ENCODE results near the gene NHLRC2. TPM values are rescaled to one million over a fixed set of nuclear protein-coding genes. Genes with fewer than 3 reads are reported as not detected.

NHLRC2 gene
- total and polyA plus RNA-seq, 2 experiments from 2014 or later, result 15.5 to 28.1 TPM

GRCh38 chr10:113924186-113924585 lies 69.7 kb downstream of the NHLRC2 start:
- no peaks in the 10 kb centered on the region for H3K27me3 ChIP-seq (ENCODE audit: insufficient read depth)
- no peak overlapping the region for H3K27ac ChIP-seq (ENCODE audit: low read depth)
- Mint-ChIP-seq H3K36me3 (ENCODE audit: low read depth) (no peaks in the 10 kb centered on the region), H3K4me3 (no peak overlapping the region), H3K4me1 (peaks cover 2% of the 10 kb centered on the region; the same call in 1 of the 3 replicates), H3K9me3 (peaks cover 5% of the 10 kb centered on the region; the same call in 1 of the 3 replicates), H3K27ac (no peak overlapping the region), H3K27me3 (ENCODE audit: insufficient read depth, low read depth, poor library complexity) (no peaks in the 10 kb centered on the region)
- no peaks in the 10 kb centered on the region for H4K20me1 ChIP-seq (replicated peaks; ENCODE audit: insufficient read depth)
- DNase-seq (ENCODE audit: low spot score), result no peak
- no peaks in the 10 kb centered on the region for H3K79me2 ChIP-seq (replicated peaks; ENCODE audit: insufficient read depth)
- H3K4me2 ChIP-seq, result no peak overlapping the region
- no peak overlapping the region for H2AFZ ChIP-seq
- no peak for ATAC-seq
- no peaks in the 10 kb centered on the region for H3K36me3 ChIP-seq (ENCODE audit: insufficient read depth)
- no peaks in the 10 kb centered on the region; the same call in 1 of the 2 replicates for H3K9me2 ChIP-seq (ENCODE audit: insufficient read depth)
- TF ChIP-seq ZNF114 (CRISPR knock-in tag; IDR thresholded peaks at IDR 0.05) (no peak), POLR2AphosphoS5 (IDR thresholded peaks at IDR 0.05; ENCODE audit: low read depth) (no peak), EZH2phosphoT487 (IDR thresholded peaks at IDR 0.05; ENCODE audit: unreplicated experiment) (no peak), REST (IDR thresholded peaks at IDR 0.05; ENCODE audit: unreplicated experiment) (no peak), STAT1 (IDR thresholded peaks at IDR 0.05; ENCODE audit: unreplicated experiment) (no peak), EZH2 (IDR thresholded peaks at IDR 0.05; ENCODE audit: low read depth, unreplicated experiment) (no peak), CREB1 (CRISPR knock-in tag; IDR thresholded peaks at IDR 0.05; ENCODE audit: low read depth) (no peak), ZNF331 (CRISPR knock-in tag; IDR thresholded peaks at IDR 0.05; ENCODE audit: low read depth) (no peak), CTCF (conservative IDR thresholded peaks at IDR 0.05; ENCODE audit: low read depth in 2 of 2) (no peak), ETS1 (IDR thresholded peaks at IDR 0.05) (no peak), NANOG (IDR thresholded peaks at IDR 0.05; ENCODE audit: borderline replicate concordance) (no peak), ZNF462 (CRISPR knock-in tag; IDR thresholded peaks at IDR 0.05) (no peak)
- no peak overlapping the region for H3K4me3 ChIP-seq
- H3K4me1 ChIP-seq (ENCODE audit: insufficient read depth), result no peaks in the 10 kb centered on the region
- H3F3A ChIP-seq (replicated peaks; ENCODE audit: low read depth), result no peaks in the 10 kb centered on the region

Data from GM23338 (cell line).